Measurements from ENCODE around the gene NLRC3.
"Not testable (repeated sequence)": the region's sequence is repeated elsewhere in the genome, so short reads cannot be mapped to it uniquely, and the experiment has no call there.

Gene NLRC3

DNA sequence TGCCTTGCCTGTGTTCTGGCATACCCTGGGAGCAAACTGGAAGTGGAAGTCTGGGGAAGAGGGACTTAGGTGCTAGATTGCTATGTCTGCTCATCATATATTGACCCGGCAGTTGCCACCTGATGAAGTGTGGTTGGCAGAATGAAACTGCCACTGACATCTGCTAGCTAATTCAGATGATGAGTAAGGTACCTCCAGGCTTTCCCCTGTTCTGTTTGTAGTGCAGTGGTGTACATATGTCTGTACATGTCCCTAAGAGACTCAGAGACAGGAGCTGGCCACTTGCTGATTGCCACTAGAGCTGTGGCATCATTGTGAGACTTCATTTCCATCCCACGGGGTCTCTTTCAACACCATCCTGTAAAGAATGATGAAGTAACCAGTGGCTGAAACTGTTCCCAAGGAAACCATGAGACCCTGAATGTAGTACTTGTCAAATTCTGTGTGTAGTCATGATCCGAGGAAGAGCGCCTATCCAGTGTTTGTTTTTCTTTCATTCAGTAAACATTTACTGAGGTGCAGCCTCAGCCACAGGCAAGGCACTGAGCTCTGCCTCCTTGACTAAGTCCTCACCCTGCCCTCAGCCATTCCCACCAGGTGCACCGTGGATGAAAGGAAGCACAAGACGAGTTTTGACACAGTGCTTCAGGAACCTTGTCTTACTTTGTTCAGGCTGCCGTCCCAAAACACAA lies 63.2 kb downstream of the NLRC3 start:
- no peak for DNase-seq (ENCODE audit: low spot score)

DNA sequence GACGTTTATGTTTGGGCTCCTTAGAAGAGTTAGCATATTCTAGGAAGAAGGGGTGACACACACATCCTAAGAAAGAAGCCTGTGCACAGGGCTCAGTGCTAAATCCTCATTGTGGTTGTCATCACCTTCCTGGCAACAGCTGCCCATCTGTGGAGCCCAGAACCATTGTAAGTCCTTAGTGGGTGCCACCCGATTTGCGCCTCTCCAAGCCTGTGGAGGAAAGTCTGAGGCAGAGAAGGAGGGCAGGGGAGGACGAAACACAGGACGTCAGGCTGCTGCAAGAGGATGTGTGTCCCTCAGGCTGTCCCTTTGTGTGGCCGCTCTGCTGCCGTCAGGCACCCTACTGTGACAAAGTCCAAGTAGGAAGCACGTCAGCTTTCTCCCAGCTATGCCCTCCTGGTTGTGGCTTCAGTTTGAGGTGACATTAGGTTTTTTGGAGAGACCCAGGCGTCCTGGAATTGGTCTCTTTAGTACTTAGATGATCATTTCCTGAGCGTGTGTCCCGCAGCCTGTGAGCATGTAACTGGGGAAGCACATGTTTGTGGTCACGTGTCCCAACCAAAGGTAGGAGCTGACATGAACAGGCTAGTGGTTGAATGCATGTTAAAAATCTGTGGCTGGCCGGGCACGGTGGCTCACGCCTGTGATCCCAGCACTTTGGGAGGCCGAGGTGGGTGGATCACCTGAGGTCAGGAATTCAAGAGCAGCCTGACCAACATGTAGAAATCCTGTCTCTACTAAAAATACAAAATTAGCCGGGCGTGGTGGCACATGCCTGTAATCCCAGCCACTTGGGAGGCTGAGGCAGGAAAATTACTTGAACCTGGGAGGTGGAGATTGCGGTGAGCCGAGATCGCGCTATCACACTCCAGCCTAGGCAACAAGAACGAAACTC lies 65.7 kb downstream of the NLRC3 start:
- DNase-seq (ENCODE audit: low spot score) = no peak

DNA sequence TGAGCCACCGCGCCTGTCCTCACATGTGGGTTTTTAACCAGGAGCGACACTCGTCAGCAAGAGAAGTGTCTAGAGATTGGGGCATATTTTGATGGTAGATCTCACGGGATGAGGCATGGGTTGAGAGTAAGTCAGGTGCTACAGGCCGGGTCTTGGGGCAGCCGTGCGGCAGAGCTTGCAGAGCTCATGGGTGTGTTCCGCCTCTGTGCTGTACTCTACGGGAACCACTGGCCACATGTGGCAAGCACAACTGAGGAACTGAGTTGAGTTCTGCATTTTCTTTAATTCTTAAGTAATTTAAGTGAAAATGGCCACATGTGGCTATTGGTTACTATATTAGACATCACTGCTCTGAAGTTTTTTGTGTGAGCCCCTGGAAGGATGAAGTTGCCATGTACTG lies 66.8 kb downstream of the NLRC3 start:
- DNase-seq (ENCODE audit: low spot score) = no peak

DNA sequence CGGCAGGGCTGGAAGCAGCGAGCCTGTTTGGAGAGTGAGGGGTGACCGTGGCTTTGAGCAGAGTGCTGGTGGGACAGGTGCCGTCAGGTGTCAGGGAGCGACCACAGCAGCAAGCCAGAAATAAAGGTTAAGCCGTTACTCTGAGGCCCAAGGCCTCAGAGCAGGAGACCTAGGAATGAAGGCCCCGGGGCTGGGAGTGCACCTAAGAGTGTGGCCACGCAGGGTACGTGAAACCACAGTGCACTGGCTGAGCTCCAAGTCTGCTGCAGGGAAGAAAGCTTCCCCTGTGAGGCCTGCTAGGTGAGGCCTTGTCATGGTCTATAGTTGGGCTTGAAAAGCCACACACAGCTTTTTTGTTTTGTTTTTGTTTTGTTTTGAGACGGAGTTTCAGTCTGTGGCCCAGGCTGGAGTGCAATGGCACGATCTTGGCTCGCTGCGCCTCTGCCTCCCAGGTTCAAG lies 67.7 kb downstream of the NLRC3 start:
- peak; percentile 78 for DNase-seq (ENCODE audit: low spot score)

DNA sequence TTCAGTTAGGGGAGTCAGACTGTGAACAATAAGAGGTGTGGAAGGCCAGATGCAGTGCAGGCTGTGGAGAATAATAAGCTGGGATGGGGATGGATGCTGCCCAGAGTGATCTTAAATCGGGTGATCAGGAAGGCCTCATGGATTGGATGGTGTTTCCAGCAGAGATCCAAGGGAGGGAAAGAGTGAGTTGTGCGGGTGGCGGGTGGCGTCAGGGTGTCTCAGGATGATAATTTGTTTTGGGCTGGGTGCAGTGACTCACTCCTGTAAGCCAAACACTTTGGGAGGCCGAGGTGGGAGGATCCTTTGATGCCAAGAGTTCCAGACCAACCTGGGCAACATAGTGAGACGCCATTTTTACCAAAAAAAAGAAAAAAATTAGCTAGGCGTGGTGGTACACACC lies 68.5 kb downstream of the NLRC3 start:
- no peak for DNase-seq (ENCODE audit: low spot score)

DNA sequence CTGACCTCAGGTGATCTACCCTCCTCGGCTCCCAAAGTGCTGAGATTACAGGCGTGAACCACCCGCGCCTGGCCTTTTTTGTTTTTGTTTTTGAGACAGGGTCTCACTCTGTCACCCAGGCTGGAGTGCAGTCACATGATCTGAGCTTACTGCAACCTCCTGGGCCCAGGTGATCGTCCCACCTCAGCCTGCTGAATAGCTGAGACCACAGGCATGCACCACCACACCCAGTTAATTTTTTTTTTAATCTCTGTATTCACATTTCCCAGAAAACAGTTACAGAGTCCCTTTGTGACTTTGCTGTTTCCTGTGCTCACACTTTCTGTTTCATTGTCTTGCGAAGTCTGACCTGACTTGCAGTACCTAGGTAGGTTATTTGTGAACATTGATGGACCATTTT lies 73.7 kb downstream of the NLRC3 start:
- DNase-seq (ENCODE audit: low spot score) = peak; percentile 68

DNA sequence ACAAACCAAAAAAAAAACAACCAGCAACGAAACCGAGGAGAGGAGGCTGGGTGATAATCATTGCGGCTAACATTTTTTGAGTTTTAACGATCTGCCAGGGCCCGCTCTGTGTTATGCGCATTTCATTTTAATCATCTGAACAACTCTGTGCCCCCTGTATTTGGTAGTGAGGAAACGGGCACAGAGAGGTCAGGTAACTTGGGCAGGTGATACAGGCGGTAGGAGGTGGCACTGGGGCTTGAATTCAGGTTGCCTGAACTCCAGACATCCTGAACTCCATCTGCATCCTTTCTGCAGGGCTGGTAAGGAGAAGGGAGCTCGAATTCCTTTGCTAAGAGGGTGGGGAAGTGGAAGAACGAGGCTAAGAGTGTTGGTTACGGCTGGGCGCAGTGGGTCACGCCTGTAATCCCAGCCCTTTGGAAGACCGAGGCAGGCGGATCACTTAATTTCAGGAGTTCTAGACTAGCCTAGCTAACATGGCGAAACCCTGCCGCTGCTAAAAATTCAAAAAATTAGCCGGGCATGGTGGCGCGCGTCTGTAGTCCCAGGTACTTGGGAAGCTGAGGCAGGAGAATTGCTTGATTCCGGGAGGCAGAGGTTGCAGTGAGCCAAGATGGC lies 75.3 kb downstream of the NLRC3 start:
- DNase-seq (ENCODE audit: low spot score) = no peak

DNA sequence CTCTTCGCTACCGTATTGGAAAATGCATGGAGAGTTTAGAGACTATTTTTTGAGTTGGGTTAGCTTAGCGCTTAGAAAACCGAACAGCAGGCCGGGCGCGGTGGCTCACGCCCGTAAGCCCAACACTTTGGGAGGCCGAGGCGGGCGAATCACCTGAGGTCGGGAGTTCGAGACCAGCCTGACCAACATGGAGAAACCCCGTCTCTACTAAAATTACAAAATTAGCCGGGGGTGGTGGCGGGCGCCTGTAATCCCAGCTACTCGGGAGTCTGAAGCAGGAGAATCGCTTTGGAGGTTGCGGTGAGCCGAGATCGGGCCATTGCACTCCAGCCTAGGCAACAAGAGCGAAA lies 75.8 kb downstream of the NLRC3 start:
- not testable (repeated sequence) for DNase-seq (ENCODE audit: low spot score)

DNA sequence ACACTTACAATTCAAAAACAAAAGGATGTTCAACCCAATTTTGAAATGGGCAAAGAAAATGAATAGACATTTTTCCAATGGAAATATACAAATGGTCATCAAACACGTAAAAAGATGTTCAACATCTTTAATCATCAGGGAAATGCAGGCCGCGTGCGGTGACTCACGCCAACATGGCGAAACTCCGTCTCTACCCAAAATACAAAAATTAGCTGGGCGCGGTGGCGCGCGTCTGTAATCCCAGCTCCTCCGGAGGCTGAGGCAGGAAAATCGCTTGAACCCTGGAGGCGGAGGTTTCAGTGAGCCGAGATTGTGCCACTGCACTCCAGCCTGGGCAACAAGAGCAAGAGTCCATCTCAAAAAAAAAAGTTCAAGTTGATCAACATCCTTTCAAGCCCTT lies 78.2 kb downstream of the NLRC3 start:
- DNase-seq (ENCODE audit: low spot score) = no peak

DNA sequence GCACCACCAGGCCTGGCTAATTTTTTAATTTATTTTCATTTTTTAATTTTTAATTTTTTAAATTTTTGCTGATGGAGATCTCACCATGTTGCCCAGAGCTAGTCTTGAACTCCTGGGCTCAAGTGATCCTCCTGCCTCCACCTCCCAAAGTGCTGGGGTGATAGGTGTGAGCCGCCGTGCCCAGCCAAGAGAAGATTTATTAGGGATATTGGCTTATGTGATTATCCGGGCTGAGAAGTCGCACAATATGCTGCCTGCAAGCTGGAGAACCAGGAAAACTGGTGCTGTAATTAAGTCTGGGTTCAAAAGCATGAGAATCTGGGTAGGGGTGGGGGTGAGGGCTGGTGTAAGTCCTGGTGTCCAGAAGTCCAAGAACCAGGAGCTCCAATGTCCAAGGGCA lies 79.4 kb downstream of the NLRC3 start:
- no peak for DNase-seq (ENCODE audit: low spot score)

DNA sequence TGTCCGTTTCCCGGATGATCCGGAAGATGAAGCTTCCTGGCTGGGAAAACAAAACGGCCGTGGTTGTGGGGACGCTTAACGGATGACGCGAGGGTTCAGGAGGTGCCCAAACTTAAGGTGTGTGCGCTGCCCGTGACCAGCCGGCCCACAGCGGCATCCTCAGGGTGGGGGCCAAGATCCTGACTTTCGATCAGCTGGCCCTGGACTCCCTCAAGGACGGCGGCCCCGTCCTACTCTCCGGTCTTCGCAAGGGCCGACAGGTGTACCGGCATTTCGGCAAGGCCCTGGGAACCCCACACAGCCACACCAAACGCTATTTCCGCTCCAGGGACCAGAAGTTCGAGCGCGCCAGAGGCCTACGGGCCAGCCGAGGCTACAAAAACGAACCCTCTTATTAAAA lies 80.8 kb downstream of the NLRC3 start:
- no peak for DNase-seq (ENCODE audit: low spot score)

DNA sequence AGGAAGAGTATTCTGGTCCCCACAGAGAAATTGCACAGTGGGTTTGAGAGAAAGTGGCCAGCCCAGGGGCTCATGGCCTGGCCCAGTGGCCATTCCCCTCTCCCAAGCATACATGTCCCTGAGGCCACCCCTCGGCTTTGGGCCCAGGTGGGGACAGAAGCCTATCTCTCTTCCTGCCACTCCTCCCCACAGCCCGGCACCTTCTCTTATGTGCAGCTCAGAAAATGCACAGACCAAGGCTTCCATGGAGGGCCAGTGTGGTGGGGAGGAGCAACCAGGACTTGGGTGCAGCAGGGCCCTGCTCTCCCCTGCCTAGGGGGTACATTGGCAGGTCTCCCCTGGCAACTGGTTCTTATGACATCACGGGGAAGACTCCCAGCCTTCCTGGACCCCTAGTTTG lies 82.0 kb downstream of the NLRC3 start, which contains the start of gene C16orf90:
Gene C16orf90, minus strand, starts transcription at position 314 of the 400 bp plus-strand sequence. Its CDS starts 68 bp downstream, at position 246.
- DNase-seq (ENCODE audit: low spot score) = no peak

DNA sequence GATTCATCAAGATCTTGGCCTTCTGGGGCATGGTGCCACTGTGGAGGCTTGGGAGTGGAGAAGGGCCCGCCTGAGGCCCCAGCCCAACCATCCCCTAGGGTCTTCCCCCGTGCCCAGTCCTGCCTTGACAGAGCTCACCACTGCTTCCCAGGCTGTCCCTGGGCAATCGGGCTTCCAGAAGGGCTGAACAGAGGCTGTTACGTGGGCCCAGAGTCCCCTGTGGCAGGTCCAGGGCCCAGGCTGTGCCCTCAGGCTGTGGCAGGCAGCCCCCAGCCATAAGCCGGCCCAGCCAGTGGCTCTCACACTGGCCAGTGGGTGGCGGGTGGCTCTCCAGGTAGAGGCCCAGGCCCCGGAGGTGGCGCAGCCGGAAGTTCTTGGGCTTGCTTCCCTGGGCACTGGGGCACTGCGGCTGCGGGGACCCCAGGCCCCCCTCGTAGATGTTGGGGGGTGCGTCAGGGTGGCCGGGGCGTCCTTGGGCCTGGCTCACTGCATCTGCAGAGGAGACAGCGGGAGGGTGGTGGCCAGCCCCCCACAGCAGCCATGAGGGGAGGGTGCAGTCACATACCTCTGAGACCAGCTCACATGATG lies 82.7 kb downstream of the NLRC3 start:
- no peak for DNase-seq (ENCODE audit: low spot score)

DNA sequence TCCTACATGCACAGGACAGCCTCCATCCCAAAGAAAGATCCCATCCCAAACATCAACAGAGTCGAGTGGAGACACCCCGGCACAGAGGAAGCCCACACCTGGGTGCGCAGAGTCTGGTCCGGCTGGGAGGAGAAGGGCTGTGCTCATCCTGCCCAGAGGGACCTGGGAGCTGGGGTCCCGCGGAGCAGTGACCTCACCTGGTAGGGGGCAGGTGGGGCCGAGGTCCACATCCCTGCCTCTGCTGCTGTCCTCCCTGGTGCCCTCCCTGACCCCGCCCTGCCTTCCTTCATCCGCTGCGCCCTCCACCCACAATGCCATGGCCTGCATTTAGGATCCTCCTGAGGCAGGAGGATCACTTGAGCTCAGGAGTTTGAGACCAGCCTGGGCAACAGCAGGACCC lies 84.8 kb downstream of the NLRC3 start:
- no peak for DNase-seq (ENCODE audit: low spot score)

DNA sequence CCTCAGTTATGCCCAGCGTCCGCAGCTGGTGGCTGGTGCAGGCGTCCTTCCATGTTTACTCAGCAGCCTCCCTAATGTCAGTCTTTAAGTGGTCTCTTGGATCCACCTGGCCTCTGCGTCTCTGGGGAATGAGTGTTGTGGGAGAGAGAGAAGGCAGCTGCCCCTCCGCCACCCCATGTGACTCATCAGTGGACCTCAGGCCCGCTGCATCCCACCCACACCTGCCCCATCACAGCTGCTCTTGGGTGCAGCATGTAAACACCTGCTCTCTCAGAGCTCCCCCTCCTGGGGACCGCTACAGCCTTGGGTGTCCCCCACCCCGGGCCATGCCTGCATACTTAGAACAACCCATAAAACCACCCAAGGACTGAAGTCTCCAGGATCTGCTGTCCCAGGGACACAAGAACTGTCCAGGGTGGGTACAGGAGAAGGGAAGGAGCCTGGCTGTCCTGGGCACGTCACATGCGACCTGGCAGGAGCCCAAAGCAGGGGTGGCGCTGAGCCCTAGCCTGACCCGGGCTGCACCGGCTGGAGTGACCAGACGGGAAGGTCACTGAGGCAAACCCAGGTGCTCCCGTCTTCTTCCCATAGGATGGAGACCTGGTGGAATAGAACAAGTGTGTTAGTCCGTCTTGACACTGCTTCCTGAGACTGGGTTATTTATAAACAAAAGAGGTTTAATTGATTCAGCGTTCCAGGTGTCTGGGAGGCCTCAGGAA lies 86.1 kb downstream of the NLRC3 start:
- no peak for DNase-seq (ENCODE audit: low spot score)
